HG03571 (cell line): Measurements from ENCODE around the gene PDE4B.

Source experiments
- ATAC-seq: cut with Tn5 transposase; IDR thresholded peaks from one replicate; pipeline ENCODE4 v1.9.1; 2021; ENCODE audit not compliant: unreplicated experiment

PDE4B gene

GRCh38 chr1:66373157-66373591 is 580.5 kb downstream of the PDE4B start:
- ATAC-seq = no peak

- peak; percentile 31 for ATAC-seq
Measured at GRCh38 chr1:66374148-66374547, 581.5 kb downstream of the PDE4B start.

GRCh38 chr1:66374561-66375111 is 581.9 kb downstream of the PDE4B start:
- ATAC-seq = peak; percentile 52

- no peak for ATAC-seq
Measured at GRCh38 chr1:66375125-66375524, 582.4 kb downstream of the PDE4B start.

- ATAC-seq = peak; percentile 95
Measured at GRCh38 chr1:66380452-66381212, 587.9 kb downstream of the PDE4B start.

- ATAC-seq = no peak
Measured at GRCh38 chr1:66381621-66382275, 589.1 kb downstream of the PDE4B start.

GRCh38 chr1:66383168-66383567 is 590.5 kb downstream of the PDE4B start:
- ATAC-seq = no peak

- ATAC-seq = no peak
Measured at GRCh38 chr1:66383611-66384010, 590.9 kb downstream of the PDE4B start.

- no peak for ATAC-seq
Measured at GRCh38 chr1:66384258-66384921, 591.7 kb downstream of the PDE4B start.

- ATAC-seq = no peak
Measured at GRCh38 chr1:66386712-66387111, 594.0 kb downstream of the PDE4B start.

- ATAC-seq = no peak
Measured at GRCh38 chr1:66388913-66389312, 596.2 kb downstream of the PDE4B start.

GRCh38 chr1:66393586-66394287 is 601.0 kb downstream of the PDE4B start:
- ATAC-seq = no peak

- ATAC-seq = no peak
Measured at GRCh38 chr1:66394603-66395002, 601.9 kb downstream of the PDE4B start.

- ATAC-seq = peak; percentile 5
Measured at GRCh38 chr1:66395202-66396061, 602.7 kb downstream of the PDE4B start.

GRCh38 chr1:66396212-66396890 is 603.7 kb downstream of the PDE4B start:
- ATAC-seq = peak; percentile 57

- peak; percentile 31 for ATAC-seq
Measured at GRCh38 chr1:66397192-66397591, 604.5 kb downstream of the PDE4B start.

- ATAC-seq = no peak
Measured at GRCh38 chr1:66399888-66400529, 607.3 kb downstream of the PDE4B start.

- ATAC-seq = no peak
Measured at GRCh38 chr1:66400660-66401059, 608.0 kb downstream of the PDE4B start.

- no peak for ATAC-seq
Measured at GRCh38 chr1:66401244-66401643, 608.5 kb downstream of the PDE4B start.
